OCI-LY3 (cell line): ENCODE data around the gene CCL24.

Experiments
- CTCF ChIP-seq: fragments of 200-600, 300-600 bp; sonication (generic); IDR thresholded peaks from 2 replicates; pipeline ENCODE4 v1.5.1; 2014; ENCODE audit warnings: antibody characterized with exemption, low read length, low read depth
- EZH2phosphoT487 ChIP-seq: fragments of 200-600 bp; shearing (Covaris generic); IDR thresholded peaks from 2 replicates; pipeline ENCODE4 v1.6.1; 2018; ENCODE audit warnings: antibody characterized with exemption, mixed run types, low read depth

- TF ChIP-seq CTCF (no peak), EZH2phosphoT487 (no peak)
Observed at GRCh38 chr7:75806560-75807307, 6.9 kb downstream of the CCL24 start.
